K562 (cell line): ENCODE measurements around the gene ZMIZ1. TPM values are rescaled to one million over a fixed set of nuclear protein-coding genes. Genes with fewer than 3 reads are reported as not detected.

Experiments used
- CAMTA2 ChIP-seq: fragments of 250-450 bp; sonication (Bioruptor Pico); conservative IDR thresholded peaks from 2 replicates; pipeline ENCODE4 v1.5.1; 2022
- CBX1 ChIP-seq: sonication (generic); IDR thresholded peaks from 2 replicates; pipeline ENCODE4 v1.6.1; 2016; ENCODE audit warnings: antibody characterized with exemption, low read depth, mild to moderate bottlenecking
- GABPB1 ChIP-seq: sonication (generic); formaldehyde crosslinking; IDR thresholded peaks from 2 replicates; pipeline ENCODE4 v1.8.0; 2022; ENCODE audit warnings: mild to moderate bottlenecking, missing genetic modification reagents
- HDGF ChIP-seq: fragments of 450-650 bp; IDR thresholded peaks from 2 replicates; pipeline ENCODE4 v1.6.1; 2016
- IRF9 ChIP-seq: fragments of 450-650 bp; IDR thresholded peaks from 2 replicates; pipeline ENCODE4 v1.6.1; 2016; ENCODE audit warnings: missing biosample characterization, missing genetic modification characterization
- MXI1 ChIP-seq: IDR thresholded peaks from 2 replicates; pipeline ENCODE4 v1.6.1; 2011; ENCODE audit warnings: low read depth, mild to moderate bottlenecking, improper control_type of control experiment, low read length
- NFRKB ChIP-seq: fragments of 450-650 bp; IDR thresholded peaks from 2 replicates; pipeline ENCODE4 v1.6.1; 2016; ENCODE audit warnings: low read depth
- NR2C2 ChIP-seq, 2 experiments: fragments of 200-800 bp in 1 of 2; sonication (Bioruptor generic) in 1 of 2; sonication (generic) in 1 of 2; formaldehyde crosslinking in 1 of 2; IDR thresholded peaks; 2 replicates each; pipeline versions ENCODE4 v1.6.1 to v1.8.0; 2016 to 2022; ENCODE audit warnings: mild to moderate bottlenecking in 1 of 2, missing compliant biosample characterization in 1 of 2, missing genetic modification characterization in 1 of 2, missing genetic modification reagents in 1 of 2
- PHF20 ChIP-seq: fragments of 450-650 bp; IDR thresholded peaks from 2 replicates; pipeline ENCODE4 v1.6.1; 2018; ENCODE audit not compliant: partially characterized antibody
- PHF21A ChIP-seq: fragments of 450-650 bp; IDR thresholded peaks from 2 replicates; pipeline ENCODE4 v1.6.1; 2017; ENCODE audit warnings: low read depth, borderline replicate concordance
- POLR2G ChIP-seq: fragments of 200-400 bp; formaldehyde crosslinking; IDR thresholded peaks from 2 replicates; pipeline ENCODE4 v1.6.1; 2017; ENCODE audit warnings: low read depth, mild to moderate bottlenecking, antibody characterized with exemption, low read length, moderate library complexity
- PRMT5 ChIP-seq: sonication (generic); formaldehyde crosslinking; IDR thresholded peaks from 2 replicates; pipeline ENCODE4 v1.5.0; 2020; ENCODE audit warnings: missing genetic modification reagents
- RBM14 ChIP-seq: fragments of 200-400 bp; formaldehyde crosslinking; IDR thresholded peaks from 2 replicates; pipeline ENCODE4 v1.6.1; 2018; ENCODE audit warnings: low read depth, mild to moderate bottlenecking, low read length, moderate library complexity, borderline replicate concordance; ENCODE audit not compliant: insufficient read depth
- SIRT6 ChIP-seq: IDR thresholded peaks from one replicate; pipeline ENCODE4 v1.6.1; 2012; ENCODE audit warnings: low read depth, mild to moderate bottlenecking, control low read depth, inconsistent platforms, low read length, moderate library complexity
- TAF1 ChIP-seq: IDR thresholded peaks from 2 replicates; pipeline ENCODE4 v1.6.1; 2011; ENCODE audit warnings: mild to moderate bottlenecking, low read length, moderate library complexity; ENCODE audit not compliant: insufficient read depth, control insufficient read depth, severe bottlenecking; ENCODE audit errors: extremely low read depth
- TCF3 ChIP-seq: sonication (generic); formaldehyde crosslinking; IDR thresholded peaks from 2 replicates; pipeline ENCODE4 v1.4.0; 2020; ENCODE audit warnings: mild to moderate bottlenecking, missing genetic modification reagents
- TGIF2 ChIP-seq: sonication (generic); formaldehyde crosslinking; IDR thresholded peaks from 2 replicates; pipeline ENCODE4 v1.8.1; 2022; ENCODE audit warnings: mild to moderate bottlenecking, missing genetic modification reagents, moderate library complexity
- ZC3H4 ChIP-seq: sonication (generic); formaldehyde crosslinking; IDR thresholded peaks from 2 replicates; pipeline ENCODE4 v1.9.0; 2021; ENCODE audit warnings: missing genetic modification reagents, borderline replicate concordance
- ZNF165 ChIP-seq: fragments of 250-450 bp; sonication (Bioruptor Pico); IDR thresholded peaks from 2 replicates; pipeline ENCODE4 v1.4.0; 2020; ENCODE audit warnings: borderline replicate concordance
- ZNF431 ChIP-seq: sonication (generic); formaldehyde crosslinking; IDR thresholded peaks from 2 replicates; pipeline ENCODE4 v1.8.0; 2022; ENCODE audit warnings: mild to moderate bottlenecking, missing genetic modification reagents
- ZNF507 ChIP-seq: conservative IDR thresholded peaks from 2 replicates; pipeline ENCODE4 v1.6.1; 2017; ENCODE audit warnings: missing genetic modification characterization, missing compliant biosample characterization
- ZNF586 ChIP-seq: fragments of 450-650 bp; formaldehyde crosslinking; conservative IDR thresholded peaks from 2 replicates; pipeline ENCODE4 v1.4.0; 2020; ENCODE audit warnings: mild to moderate bottlenecking, moderate library complexity
- ZNF639 ChIP-seq, 2 experiments: fragments of 200-800 bp in 1 of 2; sonication (Bioruptor generic) in 1 of 2; sonication (generic) in 1 of 2; formaldehyde crosslinking in 1 of 2; IDR thresholded peaks in 1 of 2; conservative IDR thresholded peaks in 1 of 2; 2 replicates each; pipeline versions ENCODE4 v1.5.0 to v1.6.1; 2016 to 2020; ENCODE audit warnings: missing compliant biosample characterization in 1 of 2, missing genetic modification characterization in 1 of 2, missing genetic modification reagents in 1 of 2
- ZNF707 ChIP-seq: fragments of 250-450 bp; sonication (Bioruptor Pico); conservative IDR thresholded peaks from 2 replicates; pipeline ENCODE4 v1.8.0; 2022; ENCODE audit warnings: inconsistent platforms, mild to moderate bottlenecking, moderate library complexity
- ZNF766 ChIP-seq: fragments of 200-800 bp; sonication (Bioruptor generic); conservative IDR thresholded peaks from 2 replicates; pipeline ENCODE4 v1.6.1; 2016; ENCODE audit warnings: missing genetic modification characterization, missing compliant biosample characterization
- polyA plus RNA-seq, 8 experiments: library from polyadenylated mRNA; depleted of rRNA in 4 of 8; stranded (reverse) in 5 of 8; unstranded in 3 of 8; fragments of >200 nt; fragmentation: Nextera tagmentation in 2 of 8; fragmentation: Illumina TruSeq in 1 of 8; extraction: Ambion mirVana in 2 of 8; extraction: Trizol in 1 of 8; gene quantifications; 2 replicates each; pipeline versions ENCODE4 v1.2.1 to v1.2.3, GENCODE V29; 2011 to 2014; ENCODE audit warnings: inconsistent platforms in 1 of 8, missing spikeins in 1 of 8
- total RNA-seq, 7 experiments: library from RNA; depleted of rRNA in 6 of 7; stranded (reverse); fragments of >200 nt in 6 of 7; fragmentation: Illumina TruSeq in 2 of 7; extraction: Trizol in 2 of 7; gene quantifications; 2 replicates each; pipeline versions ENCODE4 v1.2.1 to v1.2.3, GENCODE V29; 2011 to 2021; ENCODE audit warnings: low replicate concordance in 1 of 7

Gene ZMIZ1
- total and polyA plus RNA-seq, 9 of the 15 experiments (the other 6 are each of a cell fraction or from before 2014, with no cell fraction given), result 1.0 to 37.3 (median 4.3) TPM

GRCh38 chr10:79148452-79149344 lies 79.9 kb downstream of the ZMIZ1 start (continued):
- TF ChIP-seq GABPB1 (CRISPR knock-in tag) (no peak), ZC3H4 (CRISPR knock-in tag) (no peak), NFRKB (peak; percentile 67), NR2C2 (CRISPR knock-in tag; IDR thresholded peaks at IDR 0.05) (no peak), NR2C2 (tag; IDR thresholded peaks at IDR 0.05) (no peak), ZNF586 (no peak), PRMT5 (no peak), SIRT6 (no peak), HDGF (no peak; the same call in 1 of the 2 replicates), ZNF165 (no peak), PHF21A (no peak), IRF9 (tag) (no peak), TAF1 (peak; percentile 64), TGIF2 (no peak), ZNF431 (CRISPR knock-in tag) (no peak), CBX1 (no peak), PHF20 (no peak), CAMTA2 (CRISPR knock-in tag) (no peak), MXI1 (no peak), ZNF707 (no peak), POLR2G (peak; percentile 68), ZNF639 (CRISPR knock-in tag; conservative IDR thresholded peaks at IDR 0.05 in 1 of 2, IDR thresholded peaks at IDR 0.05 in 1 of 2) (peak in 1 of 2 experiments; percentile 49; a peak in 1 of 4 replicates), RBM14 (no peak), TCF3 (CRISPR knock-in tag) (peak; percentile 39; the same call in 1 of the 2 replicates), ZNF507 (no peak), ZNF766 (CRISPR knock-in tag) (no peak; the same call in 1 of the 2 replicates)
